K562 (cell line): ENCODE data around the gene PTPRT. TPM values are rescaled to one million over a fixed set of nuclear protein-coding genes. Genes with fewer than 3 reads are reported as not detected.

ENCODE experiments used
- ATAC-seq: fragments of 200-7000 bp; cut with Tn5 transposase; 3 replicates; pipeline ENCODE4 v1.9.1; 2020; ENCODE audit warnings: moderate library complexity
- BruUV-seq: library from RNA; stranded (reverse); fragments of 400-500 nt; replicated peaks from 2 replicates; lab custom pipeline; 2021; lab: Mats Ljungman, UMichigan
- CTCF ChIA-PET: fragments of 300-600 bp; formaldehyde crosslinking; extraction: SDS; loops from one replicate; lab custom pipeline; 2021; ENCODE audit warnings: low intra/inter-chr PET ratio; lab: Yijun Ruan, JAX
- POLR2A ChIA-PET: fragments of 300-600, 350-650 bp; sonication (Branson Sonifier 250); formaldehyde crosslinking; extraction: SDS; loops from one replicate; lab custom pipeline; 2021; ENCODE audit warnings: antibody characterized with exemption, inconsistent platforms; lab: Yijun Ruan, JAX
- DNase-seq, 4 experiments: peaks; one replicate each; pipeline versions ENCODE4 v3.0.0 to v3.0.0-alpha.2; 2011 to 2018; ENCODE audit warnings: low spot score in 3 of 4, mixed read lengths in 3 of 4; ENCODE audit errors: extremely low read depth in 1 of 4
- FAIRE-seq: peaks from 2 replicates; lab custom pipeline; 2011; peaks lifted over from hg19 to GRCh38; lab: Jason Lieb, UNC
- H2AFZ ChIP-seq: 2 replicates; pipeline ENCODE4 v1.6.0; 2011; ENCODE audit warnings: low read depth, low read length, control low read depth, inconsistent platforms
- H3K27ac ChIP-seq: fragments of 200-600 bp; 3 replicates; pipeline ENCODE4 v1.8.0; 2011; ENCODE audit warnings: low read depth, mild to moderate bottlenecking, control low read depth, inconsistent platforms, low read length, moderate library complexity, mixed read lengths; ENCODE audit errors: extremely low read depth
- H3K27me3 ChIP-seq, 2 experiments: fragments of 300-600 bp in 1 of 2; 2 replicates in 1 of 2; 3 replicates in 1 of 2; pipeline versions ENCODE4 v1.6.0 to v1.8.0; 2011; ENCODE audit warnings: inconsistent platforms in 2 of 2, low read length in 2 of 2, mild to moderate bottlenecking in 1 of 2, mixed read lengths in 1 of 2, moderate library complexity in 1 of 2; ENCODE audit not compliant: control insufficient read depth in 2 of 2, insufficient read depth in 2 of 2
- H3K36me3 ChIP-seq: fragments of 300-600 bp; 3 replicates; pipeline ENCODE4 v1.8.0; 2011; ENCODE audit warnings: mild to moderate bottlenecking, low read length, inconsistent platforms; ENCODE audit not compliant: control insufficient read depth, insufficient read depth
- H3K4me1 ChIP-seq, 2 experiments: fragments of 200-600 bp in 1 of 2; replicated peaks in 1 of 2; 2 replicates in 1 of 2; 3 replicates in 1 of 2; pipeline versions ENCODE4 v1.5.1 to v1.8.0; 2011; ENCODE audit warnings: inconsistent platforms in 2 of 2, low read length in 2 of 2, mild to moderate bottlenecking in 1 of 2, mixed read lengths in 1 of 2, moderate library complexity in 1 of 2; ENCODE audit not compliant: control insufficient read depth in 2 of 2, insufficient read depth in 2 of 2
- H3K4me2 ChIP-seq: 2 replicates; pipeline ENCODE4 v1.6.1; 2011; ENCODE audit warnings: low read length, control low read depth, inconsistent platforms, mixed read lengths; ENCODE audit not compliant: insufficient read depth
- H3K4me3 ChIP-seq: fragments of 200-600 bp; sonication (generic), shearing (Covaris generic); 2 replicates; pipeline ENCODE4 v1.5.1; 2016; ENCODE audit warnings: control low read depth, inconsistent platforms
- H3K79me2 ChIP-seq: fragments of 200-600 bp; 3 replicates; pipeline ENCODE4 v1.8.0; 2011; ENCODE audit warnings: low read length, inconsistent platforms; ENCODE audit not compliant: control insufficient read depth, insufficient read depth
- H3K9ac ChIP-seq, 2 experiments: 2 replicates each; pipeline versions ENCODE4 v1.6.0 to v1.6.1; 2011; ENCODE audit warnings: low read depth in 2 of 2, low read length in 2 of 2, control low read depth in 1 of 2, inconsistent platforms in 1 of 2, mild to moderate bottlenecking in 1 of 2, mixed read lengths in 1 of 2; ENCODE audit not compliant: insufficient read depth in 1 of 2
- H3K9me1 ChIP-seq: one replicate; pipeline ENCODE4 v1.6.0; 2011; ENCODE audit warnings: inconsistent platforms, mild to moderate bottlenecking, low read length, moderate library complexity; ENCODE audit not compliant: control insufficient read depth, insufficient read depth
- H3K9me3 ChIP-seq: replicated peaks from 2 replicates; pipeline ENCODE4 v1.5.1; 2011; ENCODE audit warnings: low read depth, low read length, inconsistent platforms; ENCODE audit not compliant: control insufficient read depth, insufficient read depth
- H4K20me1 ChIP-seq: replicated peaks from 2 replicates; pipeline ENCODE4 v1.6.1; 2011; ENCODE audit warnings: low read length, inconsistent platforms, mixed read lengths; ENCODE audit not compliant: control insufficient read depth, insufficient read depth
- NR1H2 ChIP-seq: sonication (generic); formaldehyde crosslinking; IDR thresholded peaks from 2 replicates; pipeline ENCODE4 v1.4.0; 2020; ENCODE audit warnings: mild to moderate bottlenecking, missing genetic modification reagents
- POLR2G ChIP-seq: fragments of 200-400 bp; formaldehyde crosslinking; IDR thresholded peaks from 2 replicates; pipeline ENCODE4 v1.6.1; 2017; ENCODE audit warnings: low read depth, mild to moderate bottlenecking, antibody characterized with exemption, low read length, moderate library complexity
- TAF15 ChIP-seq: fragments of 200-400 bp; formaldehyde crosslinking; IDR thresholded peaks from 2 replicates; pipeline ENCODE4 v1.6.1; 2017; ENCODE audit warnings: mild to moderate bottlenecking, low read depth, low read length, moderate library complexity
- ZBTB8A ChIP-seq: fragments of 450-650 bp; IDR thresholded peaks from 2 replicates; pipeline ENCODE4 v1.6.1; 2018; ENCODE audit warnings: mild to moderate bottlenecking, moderate library complexity; ENCODE audit not compliant: partially characterized antibody
- ZNF146 ChIP-seq: IDR thresholded peaks from one replicate; pipeline ENCODE4 v1.6.1; 2018; ENCODE audit warnings: missing compliant biosample characterization; ENCODE audit not compliant: unreplicated experiment
- ZNF184 ChIP-seq: sonication (generic); formaldehyde crosslinking; IDR thresholded peaks from 2 replicates; pipeline ENCODE4 v1.5.0; 2020; ENCODE audit warnings: missing genetic modification reagents
- WGBS: fragments of 100-300 bp; shearing (Covaris generic); methylation state at CpG from one replicate; pipeline ENCODE4 v1.1.6; 2016; ENCODE audit warnings: low coverage, mixed read lengths; ENCODE audit not compliant: insufficient coverage; ENCODE audit errors: missing lambda C conversion rate; 5-methylcytosine and 5-hydroxymethylcytosine counted together
- in situ Hi-C: fragments of 300-500 bp; cut with MboI; formaldehyde crosslinking; loops from 4 replicates; pipeline ENCODE4 v1.15.0; 2018; ENCODE audit warnings: inconsistent platforms, mixed read lengths
- intact Hi-C: fragments of 100-400 bp; cut with micrococcal nuclease; formaldehyde crosslinking; loops from 2 replicates; pipeline ENCODE4 v1.14.2; 2022
- polyA plus RNA-seq, 8 experiments: library from polyadenylated mRNA; depleted of rRNA in 4 of 8; stranded (reverse) in 5 of 8; unstranded in 3 of 8; fragments of >200 nt; fragmentation: Nextera tagmentation in 2 of 8; fragmentation: Illumina TruSeq in 1 of 8; extraction: Ambion mirVana in 2 of 8; extraction: Trizol in 1 of 8; gene quantifications; 2 replicates each; pipeline versions ENCODE4 v1.2.1 to v1.2.3, GENCODE V29; 2011 to 2014; ENCODE audit warnings: inconsistent platforms in 1 of 8, missing spikeins in 1 of 8
- total RNA-seq, 7 experiments: library from RNA; depleted of rRNA in 6 of 7; stranded (reverse); fragments of >200 nt in 6 of 7; fragmentation: Illumina TruSeq in 2 of 7; extraction: Trizol in 2 of 7; gene quantifications; 2 replicates each; pipeline versions ENCODE4 v1.2.1 to v1.2.3, GENCODE V29; 2011 to 2021; ENCODE audit warnings: low replicate concordance in 1 of 7
- TF ChIP-seq, protein P1 (sequence below): fragments of 250-450 bp; sonication (Bioruptor Pico); IDR thresholded peaks from 2 replicates; pipeline ENCODE4 v1.4.0; 2020; ENCODE audit warnings: mild to moderate bottlenecking, moderate library complexity
- TF ChIP-seq, protein P2 (sequence below), 2 experiments: fragments of 450-650 bp in 1 of 2; sonication (generic) in 1 of 2; formaldehyde crosslinking in 1 of 2; IDR thresholded peaks; 2 replicates each; pipeline versions ENCODE4 v1.7.1 to v1.9.0; 2016 to 2022; ENCODE audit warnings: inconsistent platforms in 1 of 2, mild to moderate bottlenecking in 1 of 2, missing genetic modification reagents in 1 of 2

PTPRT gene
- total and polyA plus RNA-seq, 9 of the 15 experiments (the other 6 are each of a cell fraction or from before 2014, with no cell fraction given): not detected

DNA sequence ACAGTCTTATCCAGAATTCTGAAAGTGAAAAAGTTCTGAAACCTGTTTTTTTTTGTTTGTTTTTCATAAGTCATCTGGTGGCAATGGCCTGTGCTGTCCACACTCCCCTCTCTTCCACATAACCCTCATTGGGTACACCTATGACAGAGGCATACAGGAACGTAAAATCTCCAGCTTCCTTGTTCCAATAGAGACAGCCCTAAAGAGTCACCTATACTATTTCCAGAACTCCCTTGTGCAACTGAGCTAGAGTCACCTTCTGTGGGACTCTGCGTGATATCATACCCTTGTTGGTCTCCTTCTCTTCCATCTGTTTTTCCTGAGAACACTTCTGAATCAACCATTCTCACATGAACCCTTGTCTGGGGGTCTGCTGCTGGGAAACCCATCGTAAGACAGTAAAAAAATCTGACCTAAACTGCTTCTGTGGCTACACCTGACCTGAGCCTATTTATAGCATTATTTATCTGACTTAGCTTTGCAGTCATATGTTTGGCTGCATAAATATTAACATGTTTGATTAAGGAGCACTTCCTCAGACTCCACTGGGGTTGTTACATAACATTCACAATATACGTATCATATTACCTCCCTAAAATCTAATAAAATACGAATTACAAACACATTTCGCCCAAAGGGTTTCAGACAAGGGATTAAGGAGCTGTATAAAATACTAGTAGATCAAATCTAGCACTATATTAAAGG, 151.9 kb downstream of the PTPRT start (continued):
- TF ChIP-seq NR1H2 (CRISPR knock-in tag) (no peak), ZNF184 (CRISPR knock-in tag) (no peak), ZNF146 (no peak)
- TF ChIP-seq, protein P1, sequence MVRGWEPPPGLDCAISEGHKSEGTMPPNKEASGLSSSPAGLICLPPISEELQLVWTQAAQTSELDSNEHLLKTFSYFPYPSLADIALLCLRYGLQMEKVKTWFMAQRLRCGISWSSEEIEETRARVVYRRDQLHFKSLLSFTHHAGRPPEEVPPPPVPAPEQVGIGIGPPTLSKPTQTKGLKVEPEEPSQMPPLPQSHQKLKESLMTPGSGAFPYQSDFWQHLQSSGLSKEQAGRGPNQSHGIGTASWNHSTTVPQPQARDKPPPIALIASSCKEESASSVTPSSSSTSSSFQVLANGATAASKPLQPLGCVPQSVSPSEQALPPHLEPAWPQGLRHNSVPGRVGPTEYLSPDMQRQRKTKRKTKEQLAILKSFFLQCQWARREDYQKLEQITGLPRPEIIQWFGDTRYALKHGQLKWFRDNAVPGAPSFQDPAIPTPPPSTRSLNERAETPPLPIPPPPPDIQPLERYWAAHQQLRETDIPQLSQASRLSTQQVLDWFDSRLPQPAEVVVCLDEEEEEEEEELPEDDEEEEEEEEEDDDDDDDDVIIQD (CRISPR knock-in tag): no peak
- TF ChIP-seq, all 486 proteins: peak for 0

DNA sequence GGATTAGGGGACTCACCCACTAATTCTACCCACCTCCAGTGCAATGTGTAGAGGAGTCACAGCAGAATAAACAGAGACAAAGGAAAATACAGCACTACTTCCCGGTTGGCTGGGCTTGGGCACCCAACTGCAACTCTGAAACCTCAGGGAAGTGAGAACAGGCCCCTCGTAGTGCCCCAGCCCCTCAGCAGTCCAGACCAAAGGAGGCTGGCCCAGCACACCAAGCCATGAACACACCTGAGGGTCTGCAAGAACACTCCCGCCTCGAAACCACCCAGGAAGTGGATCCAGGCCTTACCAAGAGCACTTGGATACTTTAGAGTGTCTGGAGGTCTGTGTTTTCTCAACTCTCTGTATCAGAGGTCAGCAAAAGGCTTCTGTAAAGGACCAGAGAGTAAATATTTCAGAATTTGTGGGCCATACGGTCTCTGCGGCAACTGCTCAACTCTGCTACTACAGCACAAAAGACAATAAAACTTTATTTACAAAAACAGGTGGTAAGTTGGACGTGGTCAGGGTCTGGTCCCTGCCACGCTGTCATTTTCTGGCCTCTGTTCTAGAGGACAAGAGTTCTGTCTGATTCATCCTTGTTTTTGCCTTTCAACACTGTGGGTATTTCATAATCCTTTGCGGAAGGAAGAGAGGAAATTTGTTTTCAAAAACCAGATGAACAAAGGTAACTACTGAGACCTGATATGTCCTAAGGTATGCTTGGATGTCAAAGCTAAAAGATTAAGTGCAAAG, 154.6 kb downstream of the PTPRT start:
- H3K9me1 ChIP-seq: no peaks in the 10 kb centered on the region
- no peak for FAIRE-seq
- no peak overlapping the region for H3K4me3 ChIP-seq
- WGBS: 2% methylated on average over 9 of the region's 9 CpGs
- H3K4me1 ChIP-seq: no peaks in the 10 kb centered on the region
- ChIA-PET CTCF (no interaction called here), POLR2A (no interaction called here)
- in situ Hi-C loops: no loop called here
- no peak for DNase-seq
- no peak overlapping the region for H3K9ac ChIP-seq
- H3K79me2 ChIP-seq: no peaks in the 10 kb centered on the region
- no peak overlapping the region for H2AFZ ChIP-seq
- no peaks in the 10 kb centered on the region for H4K20me1 ChIP-seq
- no peak for ATAC-seq
- BruUV-seq: no TSS peak
- no peaks in the 10 kb centered on the region for H3K27me3 ChIP-seq
- H3K4me2 ChIP-seq: no peak overlapping the region
- no peaks in the 10 kb centered on the region for H3K36me3 ChIP-seq
- intact Hi-C loops: no loop called here
- H3K27ac ChIP-seq: no peak overlapping the region
- H3K9me3 ChIP-seq: no peaks in the 10 kb centered on the region
- TF ChIP-seq, protein P2, sequence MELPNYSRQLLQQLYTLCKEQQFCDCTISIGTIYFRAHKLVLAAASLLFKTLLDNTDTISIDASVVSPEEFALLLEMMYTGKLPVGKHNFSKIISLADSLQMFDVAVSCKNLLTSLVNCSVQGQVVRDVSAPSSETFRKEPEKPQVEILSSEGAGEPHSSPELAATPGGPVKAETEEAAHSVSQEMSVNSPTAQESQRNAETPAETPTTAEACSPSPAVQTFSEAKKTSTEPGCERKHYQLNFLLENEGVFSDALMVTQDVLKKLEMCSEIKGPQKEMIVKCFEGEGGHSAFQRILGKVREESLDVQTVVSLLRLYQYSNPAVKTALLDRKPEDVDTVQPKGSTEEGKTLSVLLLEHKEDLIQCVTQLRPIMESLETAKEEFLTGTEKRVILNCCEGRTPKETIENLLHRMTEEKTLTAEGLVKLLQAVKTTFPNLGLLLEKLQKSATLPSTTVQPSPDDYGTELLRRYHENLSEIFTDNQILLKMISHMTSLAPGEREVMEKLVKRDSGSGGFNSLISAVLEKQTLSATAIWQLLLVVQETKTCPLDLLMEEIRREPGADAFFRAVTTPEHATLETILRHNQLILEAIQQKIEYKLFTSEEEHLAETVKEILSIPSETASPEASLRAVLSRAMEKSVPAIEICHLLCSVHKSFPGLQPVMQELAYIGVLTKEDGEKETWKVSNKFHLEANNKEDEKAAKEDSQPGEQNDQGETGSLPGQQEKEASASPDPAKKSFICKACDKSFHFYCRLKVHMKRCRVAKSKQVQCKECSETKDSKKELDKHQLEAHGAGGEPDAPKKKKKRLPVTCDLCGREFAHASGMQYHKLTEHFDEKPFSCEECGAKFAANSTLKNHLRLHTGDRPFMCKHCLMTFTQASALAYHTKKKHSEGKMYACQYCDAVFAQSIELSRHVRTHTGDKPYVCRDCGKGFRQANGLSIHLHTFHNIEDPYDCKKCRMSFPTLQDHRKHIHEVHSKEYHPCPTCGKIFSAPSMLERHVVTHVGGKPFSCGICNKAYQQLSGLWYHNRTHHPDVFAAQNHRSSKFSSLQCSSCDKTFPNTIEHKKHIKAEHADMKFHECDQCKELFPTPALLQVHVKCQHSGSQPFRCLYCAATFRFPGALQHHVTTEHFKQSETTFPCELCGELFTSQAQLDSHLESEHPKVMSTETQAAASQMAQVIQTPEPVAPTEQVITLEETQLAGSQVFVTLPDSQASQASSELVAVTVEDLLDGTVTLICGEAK (IDR thresholded peaks at IDR 0.05): peak; percentile 52; the same call in 1 of the 2 replicates
- TF ChIP-seq, protein P2 (CRISPR knock-in tag; IDR thresholded peaks at IDR 0.05): no peak
- TF ChIP-seq POLR2G (no peak), ZBTB8A (no peak), TAF15 (no peak)
